SHP77 (cell line): Measurements from ENCODE around the gene CACNA2D3.

Experiments used
- DNase-seq, 2 experiments: peaks; one replicate each; lab custom pipeline; 2025; lab: John Stamatoyannopoulos, UW

CACNA2D3 gene

DNA sequence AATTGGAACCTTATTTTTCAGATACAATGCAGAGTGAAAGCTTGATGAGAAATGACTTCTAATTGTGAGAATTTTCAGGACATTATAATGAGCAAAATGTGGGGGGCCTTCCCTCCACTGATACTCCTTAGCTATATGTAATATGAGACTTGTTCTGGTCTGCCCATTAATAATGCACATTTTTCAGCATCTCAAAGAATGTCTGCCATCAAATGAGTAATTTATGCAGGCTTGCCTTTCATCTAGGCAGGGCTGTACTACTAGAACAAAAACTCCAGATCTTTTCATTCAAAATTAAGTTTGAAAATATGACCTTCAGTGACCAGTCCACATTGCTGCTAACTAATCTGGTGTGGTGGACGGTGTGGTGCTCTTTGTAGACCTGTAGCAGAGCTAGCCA, 678.1 kb downstream of the CACNA2D3 start:
- DNase-seq: no peak

DNA sequence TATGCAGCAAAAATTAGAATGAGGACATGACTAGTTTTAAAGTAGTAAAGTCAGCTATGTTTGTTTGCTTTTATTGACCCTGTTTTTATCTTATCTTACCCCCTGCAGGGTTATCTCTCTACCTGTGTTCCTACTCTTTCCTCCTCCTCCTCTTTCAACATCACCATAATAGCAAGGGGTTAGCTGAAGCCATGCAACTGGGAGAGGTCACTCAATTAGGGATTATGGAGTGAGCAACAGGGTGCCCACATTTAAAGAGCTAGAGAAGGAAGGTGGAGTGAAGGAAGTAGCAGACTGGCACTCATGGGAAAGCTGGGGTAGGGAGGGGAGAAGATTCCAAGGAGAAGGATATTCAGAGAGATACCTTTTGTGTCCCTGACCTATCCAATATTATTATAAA, 679.6 kb downstream of the CACNA2D3 start:
- no peak for DNase-seq

DNA sequence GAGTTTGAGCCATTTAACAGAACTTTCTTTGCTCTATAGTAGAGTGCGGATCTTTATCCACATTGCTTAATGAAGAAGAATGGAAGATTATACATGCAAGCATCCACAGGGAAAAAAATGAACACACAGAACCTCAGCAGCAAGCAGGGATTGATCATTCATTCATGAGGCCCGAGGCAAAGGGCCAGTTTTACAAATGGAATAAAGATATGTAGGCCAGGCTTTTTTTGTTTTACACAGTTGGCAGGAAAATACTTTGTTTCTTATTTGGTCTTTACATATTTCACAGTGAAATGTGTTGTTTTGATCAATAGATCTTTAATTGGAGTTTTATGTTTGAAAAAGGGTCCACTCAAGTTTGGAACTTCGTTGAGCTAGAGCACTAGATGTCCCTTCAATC, 688.0 kb downstream of the CACNA2D3 start:
- DNase-seq: no peak

DNA sequence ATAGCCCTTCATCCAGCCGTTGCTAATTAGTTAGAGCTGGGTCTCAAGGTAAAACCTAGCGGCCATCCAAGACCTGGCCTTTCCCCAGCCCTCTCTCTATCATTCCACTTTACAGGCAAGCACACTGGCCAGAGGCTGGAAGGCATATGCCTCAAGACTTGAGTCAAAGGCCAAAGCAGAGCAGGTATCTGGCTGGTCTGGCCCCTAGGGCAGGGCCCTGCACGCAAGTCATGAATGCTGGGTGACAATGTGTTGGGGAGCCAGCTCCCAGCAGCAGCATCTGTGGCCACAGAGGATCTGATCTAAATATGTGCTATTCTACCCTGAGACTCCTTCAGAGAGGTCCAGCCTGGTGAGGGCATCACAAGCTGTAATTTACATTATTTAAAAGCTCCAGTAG, 691.9 kb downstream of the CACNA2D3 start:
- DNase-seq: no peak

DNA sequence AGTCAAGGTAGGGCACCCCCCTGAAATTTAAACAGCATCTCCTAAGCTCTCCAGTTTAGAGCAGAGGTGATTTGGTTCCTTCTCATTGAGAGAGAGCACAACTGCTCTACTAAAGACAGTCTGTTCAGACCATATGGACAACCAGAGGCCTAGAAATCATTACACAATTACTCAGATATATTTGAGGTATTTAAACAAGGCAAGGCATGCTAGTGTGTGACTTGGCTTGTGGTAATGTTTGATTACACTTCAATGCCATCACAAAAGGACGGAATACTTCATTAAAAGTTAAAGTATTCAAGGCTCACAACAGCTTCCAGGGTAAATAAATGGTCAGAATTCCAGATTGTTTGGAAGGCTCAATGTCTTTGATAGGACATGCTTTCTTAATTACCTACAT, 695.3 kb downstream of the CACNA2D3 start:
- no peak for DNase-seq

GRCh38 chr3:54818486-54818885, 696.1 kb downstream of the CACNA2D3 start:
- DNase-seq: no peak

- DNase-seq: no peak
Observed at GRCh38 chr3:54818942-54819341, 696.6 kb downstream of the CACNA2D3 start.

GRCh38 chr3:54819946-54820345, 697.6 kb downstream of the CACNA2D3 start:
- no peak for DNase-seq

DNA sequence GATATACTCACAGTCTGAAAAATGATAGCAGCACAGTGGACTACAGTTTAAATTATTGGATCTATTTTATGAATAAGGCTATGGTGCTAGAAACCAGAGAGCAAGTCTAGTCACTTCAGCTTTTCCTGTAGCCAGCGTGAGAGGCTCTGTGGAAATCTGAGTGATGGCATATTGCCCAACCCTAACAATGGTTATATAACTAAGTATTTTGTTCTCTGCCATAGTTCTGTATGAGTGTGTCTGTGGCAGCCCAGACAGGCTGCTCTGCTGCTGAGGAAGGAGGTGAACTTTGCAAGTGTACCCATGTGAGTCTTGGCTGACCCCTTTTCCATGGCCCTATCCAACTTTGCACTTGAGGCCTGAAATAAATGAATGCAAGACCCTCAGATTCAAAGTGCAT, 699.9 kb downstream of the CACNA2D3 start:
- DNase-seq: no peak

DNA sequence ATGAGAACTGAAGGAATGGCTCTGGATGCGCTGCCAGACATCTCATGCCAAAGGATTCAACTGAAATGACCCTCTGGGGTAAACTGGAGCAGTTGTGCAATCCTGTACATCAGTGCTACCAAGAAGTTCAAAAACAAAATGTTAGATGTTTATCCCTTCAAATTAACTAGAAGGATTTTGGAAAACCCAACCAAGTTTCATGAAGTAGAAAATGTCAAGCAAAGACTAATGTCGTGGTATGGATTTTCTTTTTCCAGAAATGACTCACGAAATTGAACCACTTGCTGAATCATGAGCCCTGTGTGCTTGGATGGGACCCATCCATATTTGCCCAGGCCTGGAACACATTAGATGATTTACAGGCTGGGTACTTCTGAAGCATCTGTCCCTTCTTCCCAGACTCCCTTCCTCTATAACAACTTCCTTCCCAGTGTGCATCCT, 703.9 kb downstream of the CACNA2D3 start:
- no peak for DNase-seq

DNA sequence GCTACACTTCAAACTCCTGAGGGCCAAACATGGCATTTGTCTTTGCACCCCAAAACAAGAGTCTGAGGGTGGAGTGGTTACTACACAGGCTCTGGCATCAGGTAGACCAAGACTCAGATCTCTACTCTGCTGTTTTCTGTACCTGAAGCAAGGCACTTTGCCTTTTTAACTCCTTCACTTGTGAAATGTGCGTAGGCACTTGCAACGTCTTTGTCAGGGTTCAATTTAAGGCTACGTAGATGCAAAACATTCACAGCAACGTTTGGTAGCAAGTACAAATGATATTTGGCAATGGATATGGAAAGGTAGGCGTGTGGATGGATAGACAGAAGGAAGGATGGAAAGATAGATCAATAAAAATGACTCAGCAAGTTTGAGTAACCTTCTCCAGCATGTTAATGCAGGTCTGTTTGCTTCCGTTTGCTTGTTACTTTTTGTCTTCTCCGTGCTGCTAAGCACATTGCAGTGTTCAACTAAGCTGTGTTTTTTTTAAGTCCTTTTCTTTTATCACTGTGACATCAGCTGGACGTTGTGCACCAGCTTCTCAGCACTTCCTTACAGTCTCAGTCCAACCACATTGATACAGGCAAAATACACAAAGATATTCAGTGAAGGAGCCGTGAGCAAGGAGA, 704.8 kb downstream of the CACNA2D3 start:
- no peak for DNase-seq

GRCh38 chr3:54827776-54828175, 705.4 kb downstream of the CACNA2D3 start:
- DNase-seq: no peak

GRCh38 chr3:54830658-54831057, 708.3 kb downstream of the CACNA2D3 start:
- DNase-seq: peak in 1 of 2 experiments; percentile 31

DNA sequence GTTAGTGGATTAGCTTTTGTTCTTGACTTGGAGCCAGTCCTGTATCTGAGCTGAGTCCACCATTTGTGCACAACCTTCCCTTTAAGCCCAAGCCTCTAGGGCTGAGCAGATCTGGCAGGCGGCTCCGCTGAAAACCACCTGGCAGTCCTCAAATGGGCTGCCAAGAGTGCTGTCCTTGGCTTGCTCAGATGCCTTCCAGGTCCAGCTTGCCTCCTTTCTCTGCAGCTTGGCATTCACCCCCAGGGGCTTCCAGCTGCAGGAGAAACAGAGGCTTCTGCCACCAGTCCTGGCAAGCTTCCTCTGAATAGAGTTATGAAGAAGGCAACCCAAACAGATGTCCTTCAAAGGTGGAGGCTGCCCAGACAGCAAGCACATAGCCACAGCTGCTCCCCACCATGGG, 708.8 kb downstream of the CACNA2D3 start:
- no peak for DNase-seq

GRCh38 chr3:54832876-54833275, 710.5 kb downstream of the CACNA2D3 start:
- no peak for DNase-seq

- DNase-seq: no peak
Observed at GRCh38 chr3:54835701-54836100, 713.3 kb downstream of the CACNA2D3 start.

DNA sequence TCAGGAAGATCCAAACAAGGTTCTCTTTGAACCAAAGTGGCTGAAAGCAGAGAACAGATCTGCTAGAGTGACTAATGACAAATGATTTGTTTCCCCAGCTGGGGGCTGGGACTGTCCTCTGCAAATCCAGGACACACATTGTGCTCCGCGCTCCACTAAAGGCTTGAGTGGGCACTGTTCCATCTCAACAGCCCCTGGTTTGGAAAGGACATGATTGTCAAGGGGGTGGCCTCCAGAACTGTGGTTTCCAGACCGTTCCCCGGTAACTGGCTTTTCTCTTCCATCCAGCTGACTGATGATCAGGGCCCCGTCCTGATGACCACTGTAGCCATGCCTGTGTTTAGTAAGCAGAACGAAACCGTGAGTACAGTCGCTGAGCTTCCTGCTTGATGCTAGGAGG, 714.5 kb downstream of the CACNA2D3 start:
- peak in 1 of 2 experiments; percentile 15 for DNase-seq

GRCh38 chr3:54837964-54838363, 715.6 kb downstream of the CACNA2D3 start:
- peak in 1 of 2 experiments; percentile 2 for DNase-seq

GRCh38 chr3:54841471-54841870, 719.1 kb downstream of the CACNA2D3 start:
- no peak for DNase-seq

- DNase-seq: no peak
Observed at GRCh38 chr3:54843352-54843751, 721.0 kb downstream of the CACNA2D3 start.

DNA sequence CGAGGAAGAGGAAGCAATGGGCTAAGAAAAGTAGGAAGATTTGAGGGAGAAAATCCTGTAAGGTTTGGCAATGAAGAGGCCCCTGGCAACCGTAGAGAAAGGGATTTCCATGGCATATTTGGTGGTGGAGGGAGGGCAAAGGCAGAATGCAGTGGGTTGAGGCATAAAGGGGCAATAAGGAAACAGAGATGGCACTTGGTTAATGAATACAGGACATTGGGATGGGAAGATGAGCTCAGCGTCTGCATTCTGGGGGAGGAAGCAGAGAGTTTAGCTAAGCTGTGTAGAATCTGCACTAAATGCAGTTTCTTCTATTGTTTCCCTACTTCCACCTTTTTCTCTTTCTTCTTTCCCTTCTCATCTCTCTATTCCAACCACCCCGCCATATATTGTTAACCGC, 721.9 kb downstream of the CACNA2D3 start:
- no peak for DNase-seq

DNA sequence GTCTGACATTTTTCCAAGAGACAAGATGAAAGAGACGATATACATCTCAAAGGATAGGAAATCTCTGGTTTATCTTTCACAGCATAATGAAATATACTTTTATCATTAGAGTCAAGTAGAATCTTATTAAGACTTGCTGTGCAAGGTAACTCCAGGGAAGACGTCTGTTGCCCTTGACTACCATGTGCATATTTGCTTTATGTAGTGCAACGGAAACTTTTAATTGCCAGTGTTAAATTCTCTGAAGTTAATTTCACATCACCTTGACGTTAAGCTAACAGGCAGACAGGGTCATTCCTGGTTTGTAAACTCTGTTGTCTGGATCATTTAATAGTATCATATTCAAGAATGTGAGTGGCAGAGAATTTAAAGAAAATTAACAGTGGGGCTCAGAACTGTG, 722.7 kb downstream of the CACNA2D3 start:
- DNase-seq: no peak

DNA sequence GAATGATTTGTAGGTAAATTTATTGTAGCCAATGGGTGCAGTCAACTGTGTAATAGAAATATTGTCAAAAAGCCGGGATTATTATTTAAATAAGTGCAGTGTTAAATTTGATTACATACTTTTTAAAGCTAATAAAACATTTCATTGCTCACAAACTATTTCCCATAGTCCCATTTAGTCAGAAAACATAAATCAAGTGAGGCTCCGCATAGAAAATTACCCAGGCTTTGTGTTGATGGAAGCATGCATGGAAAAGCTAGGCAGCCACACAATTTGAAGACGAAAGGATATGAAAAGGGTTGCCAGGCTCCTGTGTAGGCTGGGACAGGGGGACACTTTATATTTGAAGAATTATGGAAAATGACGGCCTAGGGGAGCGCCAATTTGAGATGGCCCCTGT, 723.2 kb downstream of the CACNA2D3 start:
- no peak for DNase-seq

DNA sequence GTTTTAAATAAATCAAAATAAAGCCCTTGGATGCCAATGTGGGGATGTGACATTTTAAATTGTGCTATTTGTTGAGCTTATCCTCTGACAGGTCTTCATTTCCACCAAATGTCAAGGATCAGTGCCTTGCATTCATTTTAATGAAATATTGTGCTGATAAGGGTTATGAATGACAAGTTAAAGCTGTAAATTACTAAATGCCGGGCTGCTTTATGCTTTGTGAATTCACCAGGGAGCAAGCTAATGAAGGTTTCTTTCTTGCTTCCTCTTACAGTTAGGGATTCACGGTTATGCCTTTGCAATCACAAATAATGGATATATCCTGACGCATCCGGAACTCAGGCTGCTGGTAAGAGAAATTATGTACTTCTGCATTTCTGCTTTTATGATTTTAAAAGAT, 723.8 kb downstream of the CACNA2D3 start:
- no peak for DNase-seq

GRCh38 chr3:54847361-54847760, 725.0 kb downstream of the CACNA2D3 start:
- no peak for DNase-seq
